Hematopoietic multipotent progenitor cell treated with erythropoietin and hydrocortisone succinate and interleukin-3 and kit ligand, for 8 days (in vitro differentiated cells): ENCODE results near the gene NSUN5.
"Not testable (repeated sequence)": the region's sequence is repeated elsewhere in the genome, so short reads cannot be mapped to it uniquely, and the experiment has no call there.

Experiments
- DNase-seq: peaks from one replicate; pipeline ENCODE4 v3.0.0-alpha.2; 2015

NSUN5 gene

DNA sequence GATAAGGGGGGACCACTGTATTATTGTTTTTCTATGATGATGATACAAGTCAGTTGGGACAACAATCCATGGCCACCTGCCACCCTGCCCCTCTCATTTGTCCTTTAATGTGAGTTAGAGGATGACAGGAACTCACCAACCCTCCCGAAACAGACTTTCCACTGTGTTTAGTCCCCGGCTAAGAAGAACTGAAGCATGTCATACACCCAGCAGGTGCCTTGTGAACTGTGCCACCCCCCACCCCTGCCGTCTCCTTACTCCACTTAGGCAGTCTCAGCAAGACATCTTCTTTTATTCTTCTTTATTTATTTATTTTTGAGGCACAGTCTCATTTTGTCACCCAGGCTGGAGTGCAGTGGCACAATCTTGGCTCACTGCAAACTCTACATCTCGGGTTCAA lies 40.8 kb downstream of the NSUN5 start:
- not testable (repeated sequence) for DNase-seq

- not testable (repeated sequence) for DNase-seq
Observed at GRCh38 chr7:73266719-73267368, 41.8 kb downstream of the NSUN5 start.

- not testable (repeated sequence) for DNase-seq
Observed at GRCh38 chr7:73262416-73262815, 46.2 kb downstream of the NSUN5 start.
